GM10248 (cell line): ENCODE measurements around the gene IL16.

Experiments used
- CTCF ChIA-PET: fragments of 300-600 bp; sonication (Branson Sonifier 250); formaldehyde crosslinking; extraction: SDS; loops from one replicate; lab custom pipeline; 2021; ENCODE audit warnings: antibody characterized with exemption; lab: Yijun Ruan, JAX
- POLR2A ChIA-PET: fragments of 350-650 bp; sonication (Branson Sonifier 250); formaldehyde crosslinking; extraction: SDS; loops from one replicate; lab custom pipeline; 2020; ENCODE audit warnings: antibody characterized with exemption; lab: Yijun Ruan, JAX
- DNase-seq: peaks from one replicate; pipeline ENCODE4 v3.0.0; 2012; ENCODE audit errors: extremely low spot score
- TF ChIP-seq, protein P1 (sequence below): IDR thresholded peaks from 2 replicates; pipeline ENCODE4 v1.5.1; 2012; ENCODE audit warnings: mild to moderate bottlenecking, low read depth; ENCODE audit errors: extremely low read depth, missing control alignments, control extremely low read depth

The IL16 gene

DNA sequence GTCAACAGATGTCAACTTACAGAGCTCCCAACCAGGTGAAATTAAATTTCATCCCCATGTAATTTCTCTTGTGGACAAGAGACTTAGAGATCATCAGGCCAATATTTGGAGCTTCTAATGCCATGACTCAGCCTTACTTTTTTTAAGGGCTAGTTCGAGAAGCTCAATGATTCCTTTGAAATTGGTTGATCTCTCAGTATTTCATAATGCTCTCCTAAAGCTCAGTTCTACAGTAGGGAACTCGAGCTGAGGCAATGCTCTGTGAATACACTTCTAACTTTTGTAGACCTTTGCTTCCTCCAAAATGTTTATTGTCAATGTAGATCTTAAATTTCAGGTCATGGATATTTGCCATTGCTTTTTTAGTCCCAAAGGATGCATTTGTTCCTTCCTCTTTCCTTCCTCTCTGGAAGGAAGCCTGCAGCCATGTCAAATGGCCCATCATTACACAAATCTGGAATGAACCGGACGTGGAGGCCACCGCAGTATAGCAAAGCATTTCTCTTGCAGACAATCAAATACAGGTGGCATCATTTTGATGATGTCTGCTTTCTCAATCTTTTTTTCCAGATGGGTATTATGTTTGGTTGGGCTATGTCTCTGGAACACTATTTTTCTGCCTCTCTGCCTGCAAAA lies 98.9 kb downstream of the IL16 start:
- CTCF ChIA-PET, result interaction anchor here (0.8 to 7.9 kb wide), 10 partner anchors 8 to 32 kb away, joined by 3 to 73 read pairs (median 4); partner anchors contain the start of gene STARD5

DNA sequence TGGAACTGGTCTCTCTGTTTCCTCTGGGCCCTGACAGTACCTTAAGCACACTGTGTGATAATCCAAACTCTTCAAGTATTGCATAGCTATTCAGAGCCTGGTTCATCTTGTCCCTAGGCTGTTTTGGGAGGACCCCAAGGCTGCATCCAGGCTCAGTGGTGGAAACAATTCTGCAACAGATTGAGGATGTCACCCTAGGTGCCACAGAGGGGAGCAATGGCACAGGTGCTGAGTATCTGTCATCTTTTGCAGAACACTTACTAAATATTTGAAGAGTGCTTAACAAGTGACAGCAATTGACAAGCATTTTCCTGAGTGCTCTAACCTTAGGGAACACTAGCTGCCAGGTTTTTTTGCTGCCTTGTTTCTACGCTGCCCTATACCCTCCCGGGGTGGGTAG lies 99.5 kb downstream of the IL16 start:
- ChIA-PET POLR2A (interaction anchor here (0.9 to 1.1 kb wide), 2 partner anchors 13 to 28 kb away, joined by 3 read pairs; partner anchors contain the start of gene STARD5), CTCF (interaction anchor here (0.7 to 7.9 kb wide), 9 partner anchors 9 to 30 kb away, joined by 3 to 73 read pairs (median 5); partner anchors contain the start of gene STARD5)
- no peak for DNase-seq
- TF ChIP-seq, protein P1, sequence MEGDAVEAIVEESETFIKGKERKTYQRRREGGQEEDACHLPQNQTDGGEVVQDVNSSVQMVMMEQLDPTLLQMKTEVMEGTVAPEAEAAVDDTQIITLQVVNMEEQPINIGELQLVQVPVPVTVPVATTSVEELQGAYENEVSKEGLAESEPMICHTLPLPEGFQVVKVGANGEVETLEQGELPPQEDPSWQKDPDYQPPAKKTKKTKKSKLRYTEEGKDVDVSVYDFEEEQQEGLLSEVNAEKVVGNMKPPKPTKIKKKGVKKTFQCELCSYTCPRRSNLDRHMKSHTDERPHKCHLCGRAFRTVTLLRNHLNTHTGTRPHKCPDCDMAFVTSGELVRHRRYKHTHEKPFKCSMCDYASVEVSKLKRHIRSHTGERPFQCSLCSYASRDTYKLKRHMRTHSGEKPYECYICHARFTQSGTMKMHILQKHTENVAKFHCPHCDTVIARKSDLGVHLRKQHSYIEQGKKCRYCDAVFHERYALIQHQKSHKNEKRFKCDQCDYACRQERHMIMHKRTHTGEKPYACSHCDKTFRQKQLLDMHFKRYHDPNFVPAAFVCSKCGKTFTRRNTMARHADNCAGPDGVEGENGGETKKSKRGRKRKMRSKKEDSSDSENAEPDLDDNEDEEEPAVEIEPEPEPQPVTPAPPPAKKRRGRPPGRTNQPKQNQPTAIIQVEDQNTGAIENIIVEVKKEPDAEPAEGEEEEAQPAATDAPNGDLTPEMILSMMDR, result no peak

More for the DNA sequence above, 98.9 kb downstream of the IL16 start:
- no peak for DNase-seq
- POLR2A ChIA-PET, result interaction anchor here (1.1 kb wide), 1 partner anchor 29 kb away, joined by 3 read pairs; the partner anchor contains the start of gene STARD5
- TF ChIP-seq, protein P1, result no peak

DNA sequence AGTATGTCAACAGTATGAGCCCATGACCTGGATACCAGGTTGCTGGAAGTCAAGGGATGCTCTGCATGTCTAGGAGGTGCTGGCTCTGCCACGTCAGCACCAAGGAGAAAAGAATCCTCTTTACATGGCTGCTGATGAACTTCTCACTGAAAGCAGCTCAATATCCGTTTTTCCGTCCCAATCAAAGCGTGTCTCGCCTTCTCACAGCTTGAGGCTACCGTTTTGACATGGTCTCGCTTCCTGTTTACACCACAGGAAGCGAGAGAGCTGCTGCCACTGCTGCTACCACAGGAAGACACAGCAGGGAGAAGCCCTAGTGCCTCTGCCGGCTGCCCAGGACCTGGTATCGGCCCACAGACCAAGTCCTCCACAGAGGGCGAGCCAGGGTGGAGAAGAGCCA lies 100.0 kb downstream of the IL16 start:
- TF ChIP-seq, protein P1, result no peak
- ChIA-PET CTCF (interaction anchor here (0.7 to 7.9 kb wide), 6 partner anchors 9 to 30 kb away, joined by 3 to 73 read pairs (median 9); no protein-coding TSS in a partner anchor), POLR2A (interaction anchor here (0.9 to 1.2 kb wide), 3 partner anchors 12 to 27 kb away, joined by 3 to 4 read pairs (median 3); partner anchors contain the start of gene STARD5)
- DNase-seq, result peak; percentile 67

DNA sequence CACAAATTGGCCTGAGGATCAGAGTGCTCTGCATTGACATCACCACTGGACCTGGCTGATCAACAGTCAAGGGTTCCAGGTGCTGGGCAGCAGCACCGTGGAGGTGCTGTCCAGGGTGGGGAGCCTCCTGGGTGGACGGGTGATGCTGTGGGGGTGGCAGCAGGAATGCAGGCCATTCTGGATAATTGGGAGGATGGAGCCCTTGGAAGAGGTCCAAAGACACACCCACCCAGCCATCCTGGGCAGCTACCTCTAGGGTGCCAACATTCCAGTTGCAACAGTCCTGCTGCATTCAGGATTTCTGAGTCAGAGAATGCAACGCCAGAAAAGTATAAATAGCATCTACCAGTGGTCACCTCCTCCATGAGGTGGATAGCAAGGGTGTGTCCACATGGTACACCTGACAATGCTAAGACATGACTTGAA lies 100.5 kb downstream of the IL16 start:
- CTCF ChIA-PET, result interaction anchor here (1.5 to 7.9 kb wide), 4 partner anchors 11 to 31 kb away, joined by 5 to 73 read pairs (median 16); no protein-coding TSS in a partner anchor
- TF ChIP-seq, protein P1, result no peak
- POLR2A ChIA-PET, result interaction anchor here (0.9 to 1.2 kb wide), 2 partner anchors 12 to 27 kb away, joined by 3 to 4 read pairs; partner anchors contain the start of gene STARD5
- no peak for DNase-seq

DNA sequence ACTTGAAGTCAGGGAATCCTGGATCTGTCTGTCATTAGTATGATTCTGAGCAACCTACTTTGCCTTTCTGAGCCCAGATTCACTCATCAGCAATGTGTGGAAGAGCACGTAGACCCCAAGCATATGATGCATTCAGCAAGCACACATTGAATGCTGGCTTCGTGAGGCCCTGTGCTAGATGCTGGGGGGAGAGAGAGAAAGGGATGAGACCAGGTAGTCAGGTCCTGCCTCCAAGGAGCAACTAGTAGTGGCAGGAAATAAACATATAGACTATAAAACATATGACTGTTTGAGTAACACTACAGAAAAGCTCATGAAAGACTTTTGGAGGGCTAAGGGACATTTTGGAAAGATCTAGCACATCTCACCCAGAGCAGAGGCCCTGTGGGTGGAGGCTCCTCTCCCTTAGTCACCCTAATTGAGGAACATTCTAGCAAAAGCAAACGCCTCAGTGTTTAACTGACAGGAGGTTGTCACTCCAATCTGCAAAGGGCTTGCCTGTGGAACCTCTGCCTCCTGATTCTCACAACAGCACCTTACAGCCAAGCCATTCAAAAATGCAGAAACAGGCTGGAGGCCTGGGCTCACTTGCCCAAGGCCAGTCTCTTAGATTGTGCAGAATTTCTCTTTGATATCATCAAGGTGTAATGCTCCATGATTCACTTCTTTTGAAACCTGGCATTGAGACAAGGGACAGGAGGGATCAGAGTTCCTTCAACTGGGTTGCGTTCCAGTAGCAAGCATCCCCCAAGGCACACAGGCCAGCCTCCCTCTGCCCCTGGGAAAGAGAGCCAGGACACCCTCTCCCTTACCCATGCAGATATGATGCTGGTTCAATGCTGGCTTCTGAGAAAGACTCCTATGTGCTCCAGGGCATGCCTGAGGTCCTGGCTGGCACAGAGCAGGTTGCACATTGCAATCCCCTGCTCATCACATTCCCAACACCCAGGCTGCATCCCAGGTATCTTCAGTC lies 101.2 kb downstream of the IL16 start:
- no peak for DNase-seq
- ChIA-PET POLR2A (interaction anchor here (1.2 kb wide), 1 partner anchor 26 kb away, joined by 4 read pairs; the partner anchor contains the start of gene STARD5), CTCF (interaction anchor here (1.4 to 5.8 kb wide), 4 partner anchors 10 to 32 kb away, joined by 5 to 41 read pairs (median 12); no protein-coding TSS in a partner anchor)

More for the DNA sequence above, 101.2 kb downstream of the IL16 start:
- TF ChIP-seq, protein P1, result no peak
